Muscle of leg (tissue), 11 donors: ENCODE data around the gene NEDD9. TPM values are rescaled to one million over a fixed set of nuclear protein-coding genes. Genes with fewer than 3 reads are reported as not detected.
A peak's percentile ranks its signal among the peaks of the same experiment; 100 is the strongest.

Experiments
- DNase-seq: peaks from one replicate; pipeline ENCODE4 v3.0.0; 2013
- H3K27ac ChIP-seq: one replicate; pipeline ENCODE4 v1.5.1; 2013; ENCODE audit warnings: mild to moderate bottlenecking, low read length, control low read depth
- H3K27me3 ChIP-seq: one replicate; pipeline ENCODE4 v1.6.1; 2013; ENCODE audit warnings: low read length; ENCODE audit not compliant: control insufficient read depth, insufficient read depth
- H3K36me3 ChIP-seq: one replicate; pipeline ENCODE4 v1.6.1; 2013; ENCODE audit warnings: low read length; ENCODE audit not compliant: control insufficient read depth, insufficient read depth
- H3K4me1 ChIP-seq: one replicate; pipeline ENCODE4 v1.6.1; 2013; ENCODE audit warnings: low read length; ENCODE audit not compliant: control insufficient read depth, insufficient read depth
- H3K4me3 ChIP-seq: one replicate; pipeline ENCODE4 v1.5.1; 2013; ENCODE audit warnings: low read length, control low read depth
- H3K9me3 ChIP-seq: replicated peaks from 2 replicates; pipeline ENCODE4 v1.6.1; 2013; ENCODE audit warnings: low read depth, low read length; ENCODE audit not compliant: control insufficient read depth
- WGBS: methylation state at CpG from one replicate; pipeline ENCODE4 v1.1.5; 2013; ENCODE audit warnings: missing lambda C conversion rate; ENCODE audit not compliant: insufficient coverage; 5-methylcytosine and 5-hydroxymethylcytosine counted together
- polyA plus RNA-seq, 8 donors: library from polyadenylated mRNA; unstranded; fragments of 120-200 nt; gene quantifications; one replicate each; pipeline versions ENCODE4 v1.2.1 to v1.2.3, GENCODE V29; 2013; ENCODE audit warnings: inconsistent platforms in 1 of 8, low replicate concordance in 1 of 8; ENCODE audit not compliant: insufficient read length in 8 of 8, insufficient read depth in 1 of 8
- total RNA-seq: library from RNA; stranded (reverse); fragments of 120-200 nt; gene quantifications from one replicate; pipeline ENCODE4 v1.2.4, GENCODE V29; 2013

Gene NEDD9
- total and polyA plus RNA-seq, 9 donors, result 7.3 to 18.4 (median 12.7) TPM

- Histone ChIP-seq H3K9me3 (no peaks in the 10 kb centered on the region), H3K27me3 (no peaks in the 10 kb centered on the region), H3K4me3 (no peak overlapping the region), H3K36me3 (peaks cover 2% of the 10 kb centered on the region), H3K27ac (peak overlapping the region; percentile 72), H3K4me1 (peaks cover 19% of the 10 kb centered on the region)
- peak; percentile 79 for DNase-seq
- 48% methylated on average over 5 of the region's 12 CpGs for WGBS
These were observed 13.7 kb downstream of the NEDD9 start for GRCh38 chr6:11218538-11219399.

DNA sequence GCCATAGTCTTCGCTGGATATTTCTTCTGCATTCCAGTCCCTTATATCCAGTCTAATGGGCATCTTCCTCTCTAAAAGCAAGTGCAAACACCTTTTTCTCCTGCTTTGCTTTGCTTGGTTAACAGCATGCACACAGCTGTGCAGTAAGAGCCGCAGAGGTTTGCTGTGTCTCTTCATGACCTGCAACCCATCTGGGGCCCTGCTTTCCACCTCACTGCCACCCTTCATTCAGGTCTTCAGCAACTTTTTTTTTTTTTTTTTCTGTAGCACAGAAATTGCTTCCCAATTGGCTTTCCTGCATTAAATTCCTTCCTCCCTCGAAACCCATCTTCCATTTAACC, 14.4 kb downstream of the NEDD9 start:
- H3K4me1 ChIP-seq, result peaks cover 26% of the 10 kb centered on the region
- no peak overlapping the region for H3K4me3 ChIP-seq
- peak overlapping the region; percentile 72 for H3K27ac ChIP-seq
- WGBS, result 94% methylated on average over 2 of the region's 3 CpGs
- H3K9me3 ChIP-seq, result no peaks in the 10 kb centered on the region
- no peaks in the 10 kb centered on the region for H3K27me3 ChIP-seq
- no peak for DNase-seq
- peaks cover 2% of the 10 kb centered on the region for H3K36me3 ChIP-seq

DNA sequence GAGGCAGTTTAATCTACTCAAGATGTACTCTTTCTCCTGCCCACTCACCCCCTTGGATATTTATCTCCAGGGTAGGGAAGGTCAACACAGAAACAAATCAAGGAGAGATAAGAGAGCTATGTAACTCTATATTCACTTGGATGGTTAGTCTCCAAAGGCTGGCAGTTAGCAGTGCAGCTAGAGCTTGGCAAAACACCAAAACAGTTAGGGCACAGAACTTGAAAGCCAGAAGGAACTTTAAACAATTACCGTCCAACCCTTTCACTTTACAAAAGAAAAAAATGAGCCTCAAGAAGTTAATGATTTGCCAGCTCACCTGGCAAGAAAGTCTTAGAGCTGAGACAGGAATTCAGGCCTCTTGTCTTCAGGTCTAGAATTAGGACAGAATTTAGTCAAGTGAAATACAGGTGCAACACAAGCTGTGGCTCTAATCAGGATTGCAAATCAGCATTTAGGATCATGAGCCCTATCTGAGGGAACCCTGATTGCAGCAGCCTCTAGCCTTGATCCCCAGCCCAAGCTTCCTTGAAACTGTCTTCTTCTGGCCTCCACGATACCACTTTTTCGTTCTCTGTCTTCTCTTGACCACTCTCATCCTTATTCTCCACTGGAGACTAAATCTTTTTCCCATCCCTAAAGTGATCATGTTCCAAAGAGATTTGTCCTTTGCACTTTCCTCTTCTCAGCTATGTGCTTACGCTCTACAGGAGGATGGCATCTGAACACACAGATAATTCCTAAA, 14.9 kb downstream of the NEDD9 start:
- WGBS, result 73% methylated on average over 4 of the region's 4 CpGs

DNA sequence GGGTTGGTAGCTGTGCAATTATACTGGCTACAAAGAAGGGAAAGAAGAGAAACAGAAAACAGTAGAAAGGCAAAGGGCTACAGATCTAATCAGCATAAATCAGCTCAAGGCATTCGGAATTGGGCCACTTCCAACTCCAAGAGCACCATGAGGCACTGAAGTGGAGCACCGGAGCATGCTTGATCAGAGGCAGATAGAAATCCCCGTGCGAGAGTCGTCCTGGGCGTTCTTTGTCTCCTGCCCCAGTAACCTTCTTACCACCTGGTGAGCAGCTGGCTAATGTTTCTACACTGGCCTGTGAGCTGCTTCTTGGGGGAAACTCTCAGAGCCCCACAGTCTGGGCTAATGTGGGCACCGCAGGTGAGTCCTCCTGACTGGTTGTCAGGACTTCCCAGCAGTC, 16.7 kb downstream of the NEDD9 start:
- Histone ChIP-seq H3K27me3 (no peaks in the 10 kb centered on the region), H3K36me3 (peaks cover 2% of the 10 kb centered on the region), H3K4me1 (peaks cover 33% of the 10 kb centered on the region), H3K4me3 (no peak overlapping the region), H3K27ac (peak overlapping the region; percentile 21), H3K9me3 (no peaks in the 10 kb centered on the region)
- 79% methylated on average over 5 of the region's 7 CpGs for WGBS
- DNase-seq, result no peak

More for the DNA sequence above, 14.9 kb downstream of the NEDD9 start:
- no peak overlapping the region for H3K4me3 ChIP-seq
- DNase-seq, result no peak
- H3K27ac ChIP-seq, result peak overlapping the region; percentile 72
- H3K36me3 ChIP-seq, result peaks cover 2% of the 10 kb centered on the region
- no peaks in the 10 kb centered on the region for H3K9me3 ChIP-seq
- H3K4me1 ChIP-seq, result peaks cover 26% of the 10 kb centered on the region
- no peaks in the 10 kb centered on the region for H3K27me3 ChIP-seq

- Histone ChIP-seq H3K9me3 (no peaks in the 10 kb centered on the region), H3K4me3 (no peak overlapping the region), H3K4me1 (peaks cover 36% of the 10 kb centered on the region), H3K27me3 (no peaks in the 10 kb centered on the region), H3K36me3 (peaks cover 2% of the 10 kb centered on the region), H3K27ac (peak overlapping the region; percentile 80)
- 71% methylated on average over 9 of the region's 9 CpGs for WGBS
- no peak for DNase-seq
These were observed 17.6 kb downstream of the NEDD9 start for GRCh38 chr6:11214901-11215300.

DNA sequence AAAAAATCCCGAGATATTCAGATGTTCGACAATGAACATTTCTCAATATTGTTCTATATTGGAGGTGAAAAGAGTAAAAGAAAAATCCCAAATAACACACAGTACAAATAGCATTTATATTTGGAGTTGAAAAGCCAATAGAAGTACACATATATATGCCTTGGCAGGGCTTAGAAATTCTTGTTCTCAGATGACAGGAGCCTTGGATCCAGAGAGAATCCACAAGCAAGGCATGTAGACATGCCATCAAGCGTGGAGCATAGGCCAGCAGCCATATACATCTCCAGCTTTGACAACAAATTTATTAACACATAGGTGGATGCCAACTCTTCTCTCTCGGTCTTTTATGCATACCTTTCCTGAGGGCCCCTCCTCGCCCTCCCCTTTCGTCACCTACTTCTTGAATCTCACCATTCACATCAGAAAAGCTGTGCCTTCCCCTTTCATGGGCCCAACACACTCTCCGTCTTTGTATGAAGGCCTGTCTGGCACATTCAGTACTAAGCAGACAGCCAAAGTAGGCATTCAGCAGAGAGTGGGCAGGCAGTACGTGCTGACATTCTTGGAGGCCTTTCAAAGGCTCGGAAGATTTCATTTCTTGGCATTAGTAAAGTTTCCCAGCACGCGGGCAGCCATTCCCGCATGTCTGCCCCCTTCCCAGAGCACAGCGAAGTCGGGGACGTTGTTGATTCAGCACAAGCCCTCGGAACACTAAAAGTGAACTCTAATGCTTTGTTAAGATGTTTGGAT, 18.2 kb downstream of the NEDD9 start:
- peaks cover 39% of the 10 kb centered on the region for H3K4me1 ChIP-seq
- peaks cover 2% of the 10 kb centered on the region for H3K36me3 ChIP-seq
- H3K27me3 ChIP-seq, result no peaks in the 10 kb centered on the region
- no peaks in the 10 kb centered on the region for H3K9me3 ChIP-seq
- DNase-seq, result peak; percentile 56
- H3K4me3 ChIP-seq, result no peak overlapping the region
- peak overlapping the region; percentile 80 for H3K27ac ChIP-seq
- 75% methylated on average over 14 of the region's 16 CpGs for WGBS

GRCh38 chr6:11213422-11214021, 18.9 kb downstream of the NEDD9 start:
- peak overlapping the region; percentile 80 for H3K27ac ChIP-seq
- DNase-seq, result peak; percentile 93
- peaks cover 2% of the 10 kb centered on the region for H3K36me3 ChIP-seq
- WGBS, result 61% methylated on average over 7 of the region's 12 CpGs
- H3K4me3 ChIP-seq, result no peak overlapping the region
- no peaks in the 10 kb centered on the region for H3K9me3 ChIP-seq
- H3K27me3 ChIP-seq, result no peaks in the 10 kb centered on the region
- H3K4me1 ChIP-seq, result peaks cover 39% of the 10 kb centered on the region

DNA sequence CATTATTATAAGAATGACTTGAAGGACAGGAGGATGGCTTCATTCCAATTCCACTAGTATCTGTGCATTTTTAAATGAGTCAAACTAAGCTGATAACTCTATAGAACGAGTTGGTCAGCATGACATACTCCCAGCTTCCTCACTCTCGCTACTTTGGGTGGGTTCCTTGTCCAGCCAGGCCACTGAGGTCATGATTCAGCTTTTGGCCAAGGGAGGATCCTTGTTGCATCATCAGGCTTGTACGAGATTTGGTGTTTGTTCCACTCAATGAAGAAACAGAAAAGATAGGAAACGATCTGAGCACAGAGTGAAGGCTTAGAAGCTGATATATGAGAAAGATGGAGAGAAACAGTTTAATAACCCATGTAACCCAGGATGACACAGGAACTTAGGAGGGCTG, 19.8 kb downstream of the NEDD9 start:
- DNase-seq, result peak; percentile 84
- H3K4me3 ChIP-seq, result no peak overlapping the region
- no peaks in the 10 kb centered on the region for H3K9me3 ChIP-seq
- H3K27me3 ChIP-seq, result no peaks in the 10 kb centered on the region
- H3K27ac ChIP-seq, result peak overlapping the region; percentile 80
- 40% methylated on average over 4 of the region's 4 CpGs for WGBS
- H3K36me3 ChIP-seq, result peaks cover 6% of the 10 kb centered on the region
- peaks cover 39% of the 10 kb centered on the region for H3K4me1 ChIP-seq

GRCh38 chr6:11211254-11211653, 21.2 kb downstream of the NEDD9 start:
- peaks cover 4% of the 10 kb centered on the region for H3K36me3 ChIP-seq
- peak; percentile 46 for DNase-seq
- no peak overlapping the region for H3K4me3 ChIP-seq
- 100% methylated on average over 1 of the region's 2 CpGs for WGBS
- no peaks in the 10 kb centered on the region for H3K27me3 ChIP-seq
- H3K4me1 ChIP-seq, result peaks cover 44% of the 10 kb centered on the region
- no peaks in the 10 kb centered on the region for H3K9me3 ChIP-seq
- H3K27ac ChIP-seq, result peak overlapping the region; percentile 64
